Measurements from ENCODE around the gene ACO1. TPM values are rescaled to one million over a fixed set of nuclear protein-coding genes. Genes with fewer than 3 reads are reported as not detected.

ACO1 gene
- total RNA-seq, 1 experiment from 2014 or later: 36.2 TPM

DNA sequence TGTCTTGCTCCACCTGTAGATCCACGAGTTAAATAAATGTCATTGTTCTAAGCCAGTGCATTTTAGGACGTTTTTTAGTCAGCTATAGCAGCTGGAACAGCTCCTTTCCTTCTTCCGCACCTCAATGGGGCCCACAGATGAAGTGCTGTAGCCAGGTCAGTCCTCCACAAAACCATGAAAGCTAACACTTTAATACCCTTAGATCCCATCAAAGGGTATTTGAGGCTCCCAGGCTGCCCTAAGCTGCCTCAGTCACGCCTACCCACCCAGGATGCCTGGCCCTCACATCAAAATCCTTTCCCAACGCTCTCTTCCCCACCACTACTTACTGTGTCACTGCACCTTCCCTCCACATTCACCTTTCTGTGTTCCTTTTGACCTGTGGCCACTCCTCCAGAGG, 44.1 kb upstream of the ACO1 start:
- ATAC-seq (no peak), DNase-seq (ENCODE audit: low read depth, low spot score) (no peak)
- Histone ChIP-seq H3K4me3 (replicated peaks in 1 of 2; ENCODE audit: low read depth in 1 of 2, low read length in 2 of 2) (no peak overlapping the region), H3K79me2 (ENCODE audit: insufficient read depth, low read length) (no peaks in the 10 kb centered on the region), H3K4me2 (ENCODE audit: low read length) (no peak overlapping the region), H2AFZ (ENCODE audit: low read depth, low read length, poor library complexity, severe bottlenecking) (no peak overlapping the region), H3K4me1 (ENCODE audit: control insufficient read depth in 1 of 2, insufficient read depth in 2 of 2, low read length in 2 of 2) (no peaks in the 10 kb centered on the region), H3K9me2 (ENCODE audit: insufficient read depth) (no peaks in the 10 kb centered on the region), H3K9ac (ENCODE audit: low read length) (no peak overlapping the region), H3K9me3 (ENCODE audit: control insufficient read depth in 1 of 2, insufficient read depth in 1 of 2, low read depth in 1 of 2, low read length in 2 of 2) (no peaks in the 10 kb centered on the region), H3K27me3 (ENCODE audit: insufficient read depth, low read length) (no peaks in the 10 kb centered on the region), H3K36me3 (ENCODE audit: control insufficient read depth in 1 of 2, insufficient read depth in 2 of 2, low read length in 2 of 2) (no peaks in the 10 kb centered on the region), H3K27ac (ENCODE audit: low read depth, low read length) (no peak overlapping the region), H4K20me1 (ENCODE audit: insufficient read depth) (no peaks in the 10 kb centered on the region)
- no peak for TF ChIP-seq ZNF274 (IDR thresholded peaks at IDR 0.05; ENCODE audit: low read depth, low read length)
- TF ChIP-seq EZH2phosphoT487 (IDR thresholded peaks at IDR 0.05; ENCODE audit: borderline replicate concordance): no peak
- TF ChIP-seq CBX3 (IDR thresholded peaks at IDR 0.05; ENCODE audit: low read depth): no peak
- TF ChIP-seq, protein P1, sequence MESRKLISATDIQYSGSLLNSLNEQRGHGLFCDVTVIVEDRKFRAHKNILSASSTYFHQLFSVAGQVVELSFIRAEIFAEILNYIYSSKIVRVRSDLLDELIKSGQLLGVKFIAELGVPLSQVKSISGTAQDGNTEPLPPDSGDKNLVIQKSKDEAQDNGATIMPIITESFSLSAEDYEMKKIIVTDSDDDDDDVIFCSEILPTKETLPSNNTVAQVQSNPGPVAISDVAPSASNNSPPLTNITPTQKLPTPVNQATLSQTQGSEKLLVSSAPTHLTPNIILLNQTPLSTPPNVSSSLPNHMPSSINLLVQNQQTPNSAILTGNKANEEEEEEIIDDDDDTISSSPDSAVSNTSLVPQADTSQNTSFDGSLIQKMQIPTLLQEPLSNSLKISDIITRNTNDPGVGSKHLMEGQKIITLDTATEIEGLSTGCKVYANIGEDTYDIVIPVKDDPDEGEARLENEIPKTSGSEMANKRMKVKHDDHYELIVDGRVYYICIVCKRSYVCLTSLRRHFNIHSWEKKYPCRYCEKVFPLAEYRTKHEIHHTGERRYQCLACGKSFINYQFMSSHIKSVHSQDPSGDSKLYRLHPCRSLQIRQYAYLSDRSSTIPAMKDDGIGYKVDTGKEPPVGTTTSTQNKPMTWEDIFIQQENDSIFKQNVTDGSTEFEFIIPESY (IDR thresholded peaks at IDR 0.05; ENCODE audit: extremely low read depth, insufficient replicate concordance, low read length): no peak
- no peak for TF ChIP-seq FOSL1 (IDR thresholded peaks at IDR 0.05; ENCODE audit: low read depth)
- intact Hi-C loops (cut with micrococcal nuclease): no loop called here
- BruUV-seq (replicated peaks): no TSS peak
- ChIA-PET CTCF (no interaction called here), RAD21 (ENCODE audit: low non-redundant PET in 1 of 2, low total read pairs in 2 of 2, uncharacterized antibody in 2 of 2, unreplicated experiment in 2 of 2) (no interaction called here), POLR2A (no interaction called here)

DNA sequence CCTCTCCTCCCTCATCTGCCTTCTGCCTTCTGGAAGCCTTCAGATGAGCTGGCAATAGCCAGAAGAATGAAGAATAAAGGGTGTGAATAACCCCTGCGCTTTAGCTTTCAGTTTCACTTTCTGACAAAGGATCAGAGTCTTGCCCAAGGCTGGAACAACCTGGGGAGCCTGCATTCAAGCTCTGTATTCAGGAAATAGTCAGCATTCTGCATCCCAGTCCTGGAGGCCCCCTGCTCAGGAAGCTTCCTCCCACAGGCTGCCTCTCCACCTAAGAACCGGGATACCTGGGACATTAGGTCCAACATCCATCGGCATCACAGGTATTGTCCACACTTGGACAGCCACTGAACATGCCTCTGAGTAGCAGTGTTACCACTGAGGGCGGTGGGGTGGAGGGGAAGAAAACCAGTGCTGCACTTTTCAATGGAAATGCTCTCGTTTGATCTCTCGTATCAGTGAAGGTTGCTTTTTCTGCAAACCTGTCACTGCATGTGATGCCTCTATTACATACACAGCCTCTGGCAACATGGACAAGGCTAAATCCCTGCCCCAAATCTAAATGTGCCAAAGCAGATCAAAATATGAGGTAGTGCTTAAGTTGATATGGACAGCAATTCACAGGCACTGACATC, 39.8 kb upstream of the ACO1 start:
- Histone ChIP-seq H2AFZ (ENCODE audit: low read depth, low read length, poor library complexity, severe bottlenecking) (no peak overlapping the region), H4K20me1 (ENCODE audit: insufficient read depth) (no peaks in the 10 kb centered on the region), H3K9ac (ENCODE audit: low read length) (no peak overlapping the region), H3K4me3 (replicated peaks in 1 of 2; ENCODE audit: low read depth in 1 of 2, low read length in 2 of 2) (no peak overlapping the region), H3K27me3 (ENCODE audit: insufficient read depth, low read length) (0 out of 2 replicates have a peak, but pooled peaks cover 3% of the 10 kb centered on the region), H3K79me2 (ENCODE audit: insufficient read depth, low read length) (no peaks in the 10 kb centered on the region), H3K9me3 (ENCODE audit: control insufficient read depth in 1 of 2, insufficient read depth in 1 of 2, low read depth in 1 of 2, low read length in 2 of 2) (no peaks in the 10 kb centered on the region), H3K27ac (ENCODE audit: low read depth, low read length) (no peak overlapping the region), H3K9me2 (ENCODE audit: insufficient read depth) (no peaks in the 10 kb centered on the region), H3K4me1 (ENCODE audit: control insufficient read depth in 1 of 2, insufficient read depth in 2 of 2, low read length in 2 of 2) (no peaks in the 10 kb centered on the region), H3K36me3 (ENCODE audit: control insufficient read depth in 1 of 2, insufficient read depth in 2 of 2, low read length in 2 of 2) (no peaks in the 10 kb centered on the region), H3K4me2 (ENCODE audit: low read length) (no peak overlapping the region)
- intact Hi-C loops (cut with micrococcal nuclease): no loop called here
- RAD21 ChIA-PET (ENCODE audit: low non-redundant PET in 1 of 2, low total read pairs in 2 of 2, uncharacterized antibody in 2 of 2, unreplicated experiment in 2 of 2): no interaction called here
- BruUV-seq (replicated peaks): no TSS peak
- DNase-seq (ENCODE audit: low read depth, low spot score) (no peak), ATAC-seq (no peak)
- POLR2A ChIA-PET: no interaction called here
- CTCF ChIA-PET: no interaction called here
- TF ChIP-seq RAD21 (IDR thresholded peaks at IDR 0.05; ENCODE audit: low read depth) (no peak), SRF (IDR thresholded peaks at IDR 0.05; ENCODE audit: low read depth) (no peak), CBX3 (IDR thresholded peaks at IDR 0.05; ENCODE audit: low read depth) (no peak), YY1 (IDR thresholded peaks at IDR 0.05; ENCODE audit: extremely low read depth, insufficient replicate concordance, low read depth, low read length) (no peak), ELF1 (IDR thresholded peaks at IDR 0.05; ENCODE audit: borderline replicate concordance, low read depth) (no peak), FOSL1 (IDR thresholded peaks at IDR 0.05; ENCODE audit: low read depth) (no peak), CEBPB (IDR thresholded peaks at IDR 0.05; ENCODE audit: low read depth) (no peak), ZFX (IDR thresholded peaks at IDR 0.05) (no peak), JUND (IDR thresholded peaks at IDR 0.05) (no peak), EZH2phosphoT487 (IDR thresholded peaks at IDR 0.05; ENCODE audit: borderline replicate concordance) (no peak), EGR1 (IDR thresholded peaks at IDR 0.05; ENCODE audit: low read depth) (no peak), POLR2A (IDR thresholded peaks at IDR 0.05; ENCODE audit: borderline replicate concordance, extremely low read depth, insufficient read depth, insufficient read length) (no peak), ZNF274 (IDR thresholded peaks at IDR 0.05; ENCODE audit: low read depth, low read length) (no peak)
- TF ChIP-seq, protein P2, sequence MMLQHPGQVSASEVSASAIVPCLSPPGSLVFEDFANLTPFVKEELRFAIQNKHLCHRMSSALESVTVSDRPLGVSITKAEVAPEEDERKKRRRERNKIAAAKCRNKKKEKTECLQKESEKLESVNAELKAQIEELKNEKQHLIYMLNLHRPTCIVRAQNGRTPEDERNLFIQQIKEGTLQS (IDR thresholded peaks at IDR 0.05): no peak
- TF ChIP-seq, protein P3, sequence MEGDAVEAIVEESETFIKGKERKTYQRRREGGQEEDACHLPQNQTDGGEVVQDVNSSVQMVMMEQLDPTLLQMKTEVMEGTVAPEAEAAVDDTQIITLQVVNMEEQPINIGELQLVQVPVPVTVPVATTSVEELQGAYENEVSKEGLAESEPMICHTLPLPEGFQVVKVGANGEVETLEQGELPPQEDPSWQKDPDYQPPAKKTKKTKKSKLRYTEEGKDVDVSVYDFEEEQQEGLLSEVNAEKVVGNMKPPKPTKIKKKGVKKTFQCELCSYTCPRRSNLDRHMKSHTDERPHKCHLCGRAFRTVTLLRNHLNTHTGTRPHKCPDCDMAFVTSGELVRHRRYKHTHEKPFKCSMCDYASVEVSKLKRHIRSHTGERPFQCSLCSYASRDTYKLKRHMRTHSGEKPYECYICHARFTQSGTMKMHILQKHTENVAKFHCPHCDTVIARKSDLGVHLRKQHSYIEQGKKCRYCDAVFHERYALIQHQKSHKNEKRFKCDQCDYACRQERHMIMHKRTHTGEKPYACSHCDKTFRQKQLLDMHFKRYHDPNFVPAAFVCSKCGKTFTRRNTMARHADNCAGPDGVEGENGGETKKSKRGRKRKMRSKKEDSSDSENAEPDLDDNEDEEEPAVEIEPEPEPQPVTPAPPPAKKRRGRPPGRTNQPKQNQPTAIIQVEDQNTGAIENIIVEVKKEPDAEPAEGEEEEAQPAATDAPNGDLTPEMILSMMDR (IDR thresholded peaks at IDR 0.05 in 2 of 3, conservative IDR thresholded peaks at IDR 0.05 in 1 of 3; ENCODE audit: borderline replicate concordance in 1 of 3, insufficient read depth in 1 of 3, low read depth in 2 of 3, low read length in 2 of 3): no peak
- TF ChIP-seq, protein P4, sequence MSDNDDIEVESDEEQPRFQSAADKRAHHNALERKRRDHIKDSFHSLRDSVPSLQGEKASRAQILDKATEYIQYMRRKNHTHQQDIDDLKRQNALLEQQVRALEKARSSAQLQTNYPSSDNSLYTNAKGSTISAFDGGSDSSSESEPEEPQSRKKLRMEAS (IDR thresholded peaks at IDR 0.05): no peak
